Prostate gland (tissue), 2 donors: Measurements from ENCODE around the gene CHSY1. TPM values are rescaled to one million over a fixed set of nuclear protein-coding genes. Genes with fewer than 3 reads are reported as not detected.

Source experiments
- DNase-seq: peaks from one replicate; pipeline ENCODE4 v3.0.0-alpha.2; 2019; ENCODE audit warnings: low spot score
- H3K27ac ChIP-seq, 2 donors: fragments of 200-600 bp; sonication (generic); 2 replicates each; pipeline ENCODE4 v1.5.1; 2017 to 2019
- H3K27me3 ChIP-seq: fragments of 200-600 bp; sonication (generic); replicated peaks from 2 replicates; pipeline ENCODE4 v1.5.1; 2019; ENCODE audit not compliant: insufficient read depth
- H3K36me3 ChIP-seq, 2 donors: fragments of 200-600 bp; sonication (generic); 1 replicate in 1 of 2; 2 replicates in 1 of 2; pipeline versions ENCODE4 v1.5.1 to v1.8.1; 2017 to 2019
- H3K4me1 ChIP-seq: fragments of 200-600 bp; sonication (generic); replicated peaks from 2 replicates; pipeline ENCODE4 v1.5.1; 2019
- H3K4me3 ChIP-seq, 2 donors: fragments of 200-600 bp; sonication (generic); 2 replicates each; pipeline ENCODE4 v1.5.1; 2017 to 2019
- H3K9me3 ChIP-seq: fragments of 200-600 bp; sonication (generic); 2 replicates; pipeline ENCODE4 v1.5.1; 2017
- CTCF ChIP-seq, 4 experiments: fragments of 200-600 bp in 2 of 4; fragments of 450-650 bp in 2 of 4; sonication (generic) in 2 of 4; IDR thresholded peaks; 1 replicate in 3 of 4; 2 replicates in 1 of 4; pipeline ENCODE4 v1.5.1; 2016 to 2019; ENCODE audit warnings: antibody characterized with exemption in 4 of 4, mild to moderate bottlenecking in 2 of 4, moderate library complexity in 2 of 4
- POLR2A ChIP-seq: fragments of 450-650 bp; IDR thresholded peaks from one replicate; pipeline ENCODE4 v1.6.1; 2016; ENCODE audit warnings: antibody characterized with exemption, mild to moderate bottlenecking
- POLR2AphosphoS5 ChIP-seq: sonication (generic); formaldehyde crosslinking; IDR thresholded peaks from one replicate; pipeline ENCODE4 v1.6.1; 2017; ENCODE audit warnings: antibody characterized with exemption
- WGBS: methylation state at CpG from one replicate; pipeline ENCODE4 v1.1.5; 2018; 5-methylcytosine and 5-hydroxymethylcytosine counted together
- intact Hi-C: fragments of 100-400 bp; cut with DNase I; formaldehyde crosslinking; loops from one replicate; pipeline ENCODE4 v1.14.2; 2022
- total RNA-seq, 2 donors: library from RNA; depleted of rRNA; stranded (reverse); fragments of >200 nt; gene quantifications; one replicate each; pipeline ENCODE4 v1.1.0, GENCODE V29; 2016

Gene CHSY1
- total RNA-seq, 2 donors from 2014 or later = 30.4 to 46.4 TPM

- intact Hi-C loops = loop anchor here (5.0 kb wide), 1 partner anchor 71 kb away; the partner anchor contains the start of gene CHSY1
- Histone ChIP-seq H3K27me3 (no peaks in the 10 kb centered on the region), H3K9me3 (no peaks in the 10 kb centered on the region), H3K27ac (peak overlapping the region in 1 of 2 donors; percentile 77), H3K36me3 (no peaks in the 10 kb centered on the region), H3K4me3 (no peak overlapping the region), H3K4me1 (peaks cover 29% of the 10 kb centered on the region)
- DNase-seq = no peak
- TF ChIP-seq POLR2AphosphoS5 (no peak), POLR2A (no peak), CTCF (IDR thresholded peaks at IDR 0.05) (no peak)
- WGBS = 78% methylated on average over 4 of the region's 4 CpGs
Observed at GRCh38 chr15:101181349-101181748, 70.5 kb downstream of the CHSY1 start.

- TF ChIP-seq CTCF (IDR thresholded peaks at IDR 0.05) (no peak), POLR2A (no peak), POLR2AphosphoS5 (no peak)
- intact Hi-C loops = loop anchor here (5.0 kb wide), 1 partner anchor 72 kb away; the partner anchor contains the start of gene CHSY1
- Histone ChIP-seq H3K36me3 (no peaks in the 10 kb centered on the region), H3K4me1 (peaks cover 29% of the 10 kb centered on the region), H3K9me3 (no peaks in the 10 kb centered on the region), H3K4me3 (no peak overlapping the region), H3K27ac (peak overlapping the region; percentile 76 to 77), H3K27me3 (no peaks in the 10 kb centered on the region)
- WGBS = 75% methylated on average over 13 of the region's 13 CpGs
- no peak for DNase-seq
Observed at GRCh38 chr15:101180620-101181307, 71.1 kb downstream of the CHSY1 start.

- no peaks in the 10 kb centered on the region for H3K36me3 ChIP-seq
- no peaks in the 10 kb centered on the region for H3K27me3 ChIP-seq
- H3K4me3 ChIP-seq = no peak overlapping the region
- no peaks in the 10 kb centered on the region for H3K9me3 ChIP-seq
- DNase-seq = peak; percentile 55
- TF ChIP-seq POLR2AphosphoS5 (peak; percentile 50), CTCF (IDR thresholded peaks at IDR 0.05) (no peak), POLR2A (no peak)
- H3K4me1 ChIP-seq = peaks cover 23% of the 10 kb centered on the region
- WGBS = 26% methylated on average over 21 of the region's 21 CpGs
- intact Hi-C loops = loop anchor here (5.0 kb wide), 1 partner anchor 73 kb away; the partner anchor contains the start of gene CHSY1
- peak overlapping the region; percentile 76 to 77 for H3K27ac ChIP-seq
Observed at GRCh38 chr15:101179341-101180153, 72.3 kb downstream of the CHSY1 start.

GRCh38 chr15:101178931-101179330 lies 72.9 kb downstream of the CHSY1 start:
- intact Hi-C loops = no loop called here
- no peaks in the 10 kb centered on the region for H3K27me3 ChIP-seq
- TF ChIP-seq POLR2A (no peak), POLR2AphosphoS5 (no peak), CTCF (IDR thresholded peaks at IDR 0.05) (no peak)
- no peak overlapping the region for H3K4me3 ChIP-seq
- 37% methylated on average over 4 of the region's 4 CpGs for WGBS
- peaks cover 21% of the 10 kb centered on the region for H3K4me1 ChIP-seq
- H3K36me3 ChIP-seq = no peaks in the 10 kb centered on the region
- DNase-seq = no peak
- no peaks in the 10 kb centered on the region for H3K9me3 ChIP-seq
- peak overlapping the region; percentile 76 to 77 for H3K27ac ChIP-seq
